HL-60/S4 treated with phorbol 12-myristate 13-acetate at 8.2 ng/mL for 4 days and 3 days (cell line): ENCODE measurements around the gene CSNK2A2.

Source experiments
- in situ Hi-C: fragments of 300-500 bp; cut with MboI; formaldehyde crosslinking; loops from 2 replicates; pipeline ENCODE4 v1.15.0; 2022; ENCODE audit warnings: low sequenced_read_pairs

CSNK2A2 gene

DNA sequence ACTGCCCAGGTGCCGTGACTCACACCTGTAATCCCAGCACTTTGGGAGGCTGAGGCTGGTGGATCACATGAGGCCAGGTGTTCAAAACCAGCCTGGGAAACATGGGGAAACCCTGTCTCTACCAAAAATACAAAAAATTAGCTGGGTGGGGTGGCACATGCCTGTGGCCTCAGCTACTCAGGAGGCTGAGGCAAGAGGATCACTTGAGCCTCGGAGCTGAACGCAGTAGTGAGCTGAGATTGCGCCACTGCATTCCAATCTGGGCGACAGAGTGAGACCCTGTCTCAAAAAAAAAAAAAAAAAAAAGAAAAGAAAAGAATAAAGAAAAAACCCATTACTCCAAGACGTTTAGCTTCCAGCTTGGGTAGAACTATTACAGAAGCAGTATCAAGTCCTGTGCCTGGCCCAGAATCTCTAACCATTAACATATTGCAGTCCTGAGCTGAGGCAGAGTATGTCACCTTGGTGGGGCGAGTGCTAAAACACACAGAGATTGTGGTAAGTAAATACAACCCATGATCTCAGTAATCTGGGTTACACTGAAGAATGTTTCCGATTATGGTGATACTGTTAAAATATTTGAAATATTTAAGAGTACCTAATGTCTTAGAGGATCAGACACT is 45.5 kb downstream of the CSNK2A2 start:
- in situ Hi-C loops = no loop called here

DNA sequence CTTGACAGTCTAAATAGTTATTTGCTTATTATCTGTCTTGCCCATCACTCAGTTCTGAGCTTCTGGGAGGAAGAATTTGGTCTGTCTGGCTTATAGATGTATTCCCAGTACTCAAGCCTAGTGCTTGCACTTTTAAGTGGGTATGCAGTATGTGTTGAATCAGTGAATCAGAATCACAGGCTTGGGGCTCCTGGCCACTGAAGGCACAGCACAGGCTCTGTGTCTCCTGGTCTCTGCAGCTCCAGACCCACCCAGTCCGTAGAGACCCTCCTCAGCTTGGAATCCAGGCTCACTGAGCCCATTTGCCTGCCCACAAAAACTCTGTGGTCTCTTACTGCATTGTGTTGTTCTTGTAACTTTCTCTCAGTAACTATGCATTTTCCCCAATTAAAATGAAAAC is 49.4 kb downstream of the CSNK2A2 start:
- in situ Hi-C loops = no loop called here

DNA sequence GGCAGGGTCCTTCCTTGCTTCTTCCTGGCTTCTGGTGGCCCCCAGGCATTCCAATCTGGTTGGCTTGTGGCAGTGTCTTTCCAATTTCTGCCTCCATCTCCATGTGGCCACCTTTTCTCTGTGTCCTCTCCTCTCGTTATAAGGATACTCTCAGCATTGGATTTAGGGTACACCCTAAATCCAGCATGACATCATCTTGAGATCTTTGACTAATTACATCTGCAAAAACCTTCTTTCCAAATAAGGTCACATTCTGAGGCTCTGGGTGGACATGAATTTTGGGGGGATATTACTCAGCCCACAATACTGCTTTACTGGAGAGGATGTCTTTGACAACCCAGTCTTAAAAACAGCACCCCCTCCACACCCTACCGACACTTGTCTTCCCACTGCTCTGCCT is 49.8 kb downstream of the CSNK2A2 start:
- in situ Hi-C loops = no loop called here

DNA sequence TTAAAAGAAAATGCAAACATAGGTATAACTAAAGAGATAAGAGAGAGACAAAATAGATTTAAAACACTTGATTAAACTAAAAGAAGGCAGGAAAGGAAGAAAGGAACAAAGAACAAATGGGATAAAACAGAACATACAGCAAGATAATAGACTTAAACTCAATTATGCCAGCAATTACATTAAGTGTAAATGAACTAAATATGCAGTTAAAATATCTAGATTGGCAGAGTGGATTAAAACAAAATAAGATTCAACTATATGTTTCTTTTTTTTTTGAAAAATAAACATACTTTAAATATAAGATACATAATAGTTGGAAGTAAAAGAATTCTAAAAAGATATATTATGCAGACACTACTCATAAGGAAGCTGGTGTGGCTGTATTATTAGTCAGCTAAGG is 59.1 kb downstream of the CSNK2A2 start:
- in situ Hi-C loops = no loop called here

GRCh38 chr16:58137581-58137980 is 60.3 kb downstream of the CSNK2A2 start:
- in situ Hi-C loops = no loop called here

GRCh38 chr16:58129097-58129936 is 68.6 kb downstream of the CSNK2A2 start, which contains the start of gene CFAP20:
TSS of gene CFAP20 (minus strand) at chr16:58129381. CDS start at chr16:58129115, 266 bp downstream.
- in situ Hi-C loops = no loop called here

DNA sequence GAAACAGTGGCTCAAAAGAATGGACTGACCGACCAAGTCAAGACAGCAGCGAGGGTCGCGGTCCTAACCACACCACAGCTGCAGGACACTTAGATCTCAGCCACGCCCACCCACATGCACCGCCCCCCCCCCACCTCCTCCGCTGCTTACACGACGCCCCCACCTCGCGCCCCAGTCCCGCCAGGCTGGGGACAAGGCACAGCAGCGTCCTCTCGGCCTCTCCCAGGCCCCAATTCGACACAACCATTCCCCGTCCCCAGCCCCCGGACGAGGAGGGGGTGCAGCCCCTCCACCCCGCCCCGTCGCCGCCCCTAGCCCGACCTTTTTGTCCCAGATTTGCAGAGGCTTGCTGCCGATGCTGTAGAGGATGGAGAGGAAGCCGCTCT is 69.2 kb downstream of the CSNK2A2 start:
- in situ Hi-C loops = no loop called here

DNA sequence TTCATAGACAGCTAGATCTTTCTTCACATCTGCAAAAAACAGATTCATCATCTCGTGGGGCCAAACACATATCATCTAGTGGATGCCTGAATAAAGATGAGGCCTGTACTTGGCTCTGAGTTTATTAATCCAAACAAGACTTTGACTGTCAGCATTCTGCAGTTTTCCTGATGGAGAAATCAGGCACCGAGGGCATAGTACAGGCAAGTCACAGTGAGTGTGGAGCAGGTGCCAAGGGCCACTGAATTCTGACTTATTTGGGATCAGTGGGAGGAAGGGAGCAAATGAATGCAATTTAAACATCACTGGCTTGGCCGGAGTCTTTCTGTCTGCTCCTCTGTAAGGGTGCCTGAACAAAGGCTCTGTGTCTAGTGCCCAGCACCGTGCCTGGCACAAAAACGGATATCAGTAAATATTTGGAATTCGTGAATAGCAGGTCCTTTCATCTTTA is 69.7 kb downstream of the CSNK2A2 start:
- in situ Hi-C loops = no loop called here

GRCh38 chr16:58127634-58128033 is 70.3 kb downstream of the CSNK2A2 start:
- in situ Hi-C loops = no loop called here

DNA sequence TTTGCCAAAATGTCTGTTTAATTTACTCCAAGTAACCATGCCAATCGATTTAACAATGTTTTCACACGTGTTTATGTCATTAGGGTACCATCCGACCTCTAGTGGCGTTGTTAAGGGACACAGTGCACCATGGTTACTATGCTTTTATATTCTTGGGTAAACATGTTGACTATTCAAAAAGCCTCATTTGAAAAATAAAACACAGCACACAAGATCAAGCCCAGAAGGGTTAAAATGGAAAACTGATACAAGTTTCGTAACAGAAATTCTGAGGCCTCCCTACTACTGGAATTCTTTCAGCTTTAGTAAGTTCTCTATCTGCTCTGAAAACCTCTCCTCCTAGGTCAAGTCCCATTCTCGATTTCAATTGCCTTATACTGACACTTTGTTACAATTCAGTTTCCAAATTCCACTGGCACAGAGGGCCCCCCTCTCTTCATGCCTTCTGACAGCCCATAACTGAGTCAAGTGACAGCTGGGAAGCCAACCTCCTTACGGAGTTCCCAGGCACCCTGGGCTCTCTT is 70.8 kb downstream of the CSNK2A2 start:
- in situ Hi-C loops = no loop called here

- in situ Hi-C loops = no loop called here
Observed at GRCh38 chr16:58126451-58126961, 71.4 kb downstream of the CSNK2A2 start.

- in situ Hi-C loops = no loop called here
Observed at GRCh38 chr16:58125781-58126335, 72.0 kb downstream of the CSNK2A2 start.

DNA sequence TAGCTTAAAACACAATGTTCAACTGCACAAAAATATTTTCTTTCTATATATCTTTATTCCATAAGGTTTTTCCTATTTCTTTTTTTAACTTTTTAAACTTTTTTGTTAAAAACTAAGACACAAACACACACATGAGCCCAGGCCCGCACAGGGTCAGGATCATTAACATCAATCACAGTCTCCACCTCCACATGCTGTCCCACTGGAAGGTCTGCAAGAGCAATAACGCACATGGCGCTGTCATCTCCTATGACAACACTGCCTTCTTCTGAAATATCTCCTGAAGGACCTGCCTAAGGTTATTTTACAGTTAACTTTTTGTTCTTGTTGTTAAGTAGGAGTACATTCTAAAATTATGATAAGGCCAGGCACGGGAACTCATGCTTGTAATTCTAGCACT is 72.9 kb downstream of the CSNK2A2 start:
- in situ Hi-C loops = no loop called here

DNA sequence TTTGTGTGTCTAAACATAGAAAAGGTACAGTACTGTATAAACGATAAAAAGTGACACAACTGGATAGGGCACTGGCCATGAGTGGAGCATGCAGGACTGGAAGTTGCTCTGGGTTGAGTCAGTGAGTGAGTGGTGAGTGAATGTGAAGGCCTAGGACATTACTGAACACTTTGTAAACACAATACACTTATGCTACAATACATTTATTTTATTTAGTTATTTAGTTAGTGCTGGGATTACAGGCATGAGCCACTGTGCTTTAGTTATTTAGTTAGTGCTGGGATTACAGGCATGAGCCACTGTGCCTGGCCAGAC is 73.3 kb downstream of the CSNK2A2 start:
- in situ Hi-C loops = no loop called here

- in situ Hi-C loops = no loop called here
Observed at GRCh38 chr16:58123896-58124600, 73.9 kb downstream of the CSNK2A2 start.

- in situ Hi-C loops = no loop called here
Observed at GRCh38 chr16:58121132-58121531, 76.8 kb downstream of the CSNK2A2 start.

GRCh38 chr16:58120234-58120633 is 77.7 kb downstream of the CSNK2A2 start:
- in situ Hi-C loops = no loop called here

DNA sequence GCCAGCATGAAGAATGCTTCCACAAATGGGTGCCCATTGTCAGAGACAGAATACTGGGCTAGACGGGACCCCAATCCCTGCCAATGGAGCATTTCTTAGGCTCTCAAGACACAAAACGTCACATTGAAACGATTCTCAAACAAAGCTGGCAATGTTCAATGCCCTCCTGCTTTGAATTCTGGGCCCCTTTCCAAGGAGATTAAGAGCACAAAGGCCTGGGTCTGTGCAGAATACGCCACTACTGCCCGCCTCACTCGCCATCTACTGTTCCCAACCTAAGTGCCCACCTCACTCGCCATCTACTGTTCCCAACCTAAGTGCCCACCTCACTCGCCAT is 78.4 kb downstream of the CSNK2A2 start:
- in situ Hi-C loops = no loop called here

DNA sequence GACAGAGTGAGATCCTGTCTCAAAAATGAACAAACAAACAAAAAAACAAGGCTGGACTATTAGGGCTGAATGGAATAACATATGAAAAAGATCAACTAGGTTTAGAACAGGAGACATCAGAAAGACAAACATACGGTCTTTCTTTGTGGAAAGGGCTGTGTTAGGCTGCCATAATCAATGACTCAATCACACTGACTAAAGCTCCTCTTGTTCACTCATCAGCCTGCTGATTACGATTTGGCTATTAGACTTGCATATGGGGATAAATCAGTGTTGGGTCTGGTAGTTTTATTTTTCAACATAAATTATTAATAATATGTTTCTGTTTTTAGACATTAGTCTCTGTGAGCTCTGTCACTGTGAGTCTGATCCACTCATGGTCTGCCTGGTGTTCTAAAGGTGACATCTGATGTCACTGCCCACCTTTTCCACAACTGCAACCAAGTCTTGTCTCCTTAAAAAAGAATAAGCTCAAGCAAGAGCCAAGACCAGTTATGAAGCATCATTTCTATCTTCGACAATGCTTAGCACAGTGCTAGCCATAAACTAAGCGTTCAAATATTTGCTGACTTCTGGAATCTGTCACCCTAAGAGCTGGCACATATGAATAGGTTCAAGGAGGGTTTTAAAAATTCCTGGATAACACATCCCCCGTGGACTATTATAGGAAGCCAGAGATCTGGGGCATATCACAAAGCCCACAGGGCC is 79.0 kb downstream of the CSNK2A2 start:
- in situ Hi-C loops = no loop called here

DNA sequence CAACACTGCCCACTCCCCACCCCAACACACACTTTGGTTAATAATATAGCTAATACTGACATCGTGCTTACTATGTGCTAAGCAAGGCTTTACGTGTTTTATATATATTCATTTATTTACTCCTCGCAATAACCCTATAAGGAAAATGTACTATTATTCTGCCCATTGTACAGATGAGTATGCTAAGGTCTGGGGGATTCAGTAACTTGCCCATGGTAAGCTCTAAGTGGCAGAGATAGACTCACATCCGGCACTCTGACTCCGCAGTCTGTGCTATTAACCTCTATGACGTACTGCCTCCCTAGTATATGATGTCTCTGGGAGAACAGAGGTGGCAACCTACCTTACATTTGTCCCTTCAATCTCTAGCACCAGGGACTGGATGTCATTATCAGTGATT is 81.4 kb downstream of the CSNK2A2 start:
- in situ Hi-C loops = no loop called here

DNA sequence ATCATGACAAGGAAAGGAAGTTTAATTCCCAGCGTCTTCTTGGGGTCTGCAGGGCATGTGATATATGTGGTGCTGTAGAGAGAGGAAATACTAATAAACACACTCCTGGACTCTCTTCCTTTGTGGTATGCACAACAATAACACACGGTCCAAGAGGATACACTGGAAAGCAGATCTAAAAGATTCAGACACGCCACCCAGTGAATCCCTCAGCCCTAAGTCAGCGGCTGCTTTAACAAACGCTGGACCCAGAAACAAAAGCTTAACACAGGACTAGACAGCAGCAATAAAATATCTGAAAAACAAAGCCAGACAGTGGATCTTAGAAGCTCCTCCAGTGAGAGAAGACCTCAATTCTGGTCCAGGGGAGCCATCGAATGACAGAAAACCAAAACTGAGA is 81.8 kb downstream of the CSNK2A2 start:
- in situ Hi-C loops = no loop called here
